Activated naive CD4-positive, alpha-beta T cell treated with anti-CD3 and anti-CD28 coated beads, Interleukin-2, amount 50 U/mL, for 72 hours (primary cell): ENCODE measurements around the gene MSL2. TPM values are rescaled to one million over a fixed set of nuclear protein-coding genes. Genes with fewer than 3 reads are reported as not detected.
"Not testable (repeated sequence)": the region's sequence is repeated elsewhere in the genome, so short reads cannot be mapped to it uniquely, and the experiment has no call there.

Experiments used
- ATAC-seq, 2 donors: fragments of 150-1000 bp; cut with Tn5 transposase; 2 replicates each; pipeline ENCODE4 v1.10.0; 2021; ENCODE audit warnings: mild to moderate bottlenecking in 2 of 2, moderate library complexity in 2 of 2
- DNase-seq, 2 donors: peaks; one replicate each; pipeline ENCODE4 v3.0.0; 2021 to 2022; ENCODE audit warnings: low spot score in 2 of 2
- H3K27ac Mint-ChIP-seq, 2 donors: one replicate each; pipeline ENCODE4 v1.8.0; 2022; ENCODE audit warnings: mild to moderate bottlenecking in 2 of 2, mixed read lengths in 2 of 2
- H3K36me3 Mint-ChIP-seq, 2 donors: one replicate each; pipeline ENCODE4 v1.8.0; 2022; ENCODE audit warnings: mixed read lengths in 2 of 2
- H3K9me3 Mint-ChIP-seq, 2 donors: one replicate each; pipeline ENCODE4 v1.8.0; 2022; ENCODE audit warnings: mixed read lengths in 2 of 2
- total RNA-seq, 2 donors: library from RNA; stranded (reverse); gene quantifications; one replicate each; pipeline ENCODE4 v1.2.3, GENCODE V29; 2022

MSL2 gene
- total RNA-seq, 2 donors from 2014 or later = 37.4 to 78.2 TPM

DNA sequence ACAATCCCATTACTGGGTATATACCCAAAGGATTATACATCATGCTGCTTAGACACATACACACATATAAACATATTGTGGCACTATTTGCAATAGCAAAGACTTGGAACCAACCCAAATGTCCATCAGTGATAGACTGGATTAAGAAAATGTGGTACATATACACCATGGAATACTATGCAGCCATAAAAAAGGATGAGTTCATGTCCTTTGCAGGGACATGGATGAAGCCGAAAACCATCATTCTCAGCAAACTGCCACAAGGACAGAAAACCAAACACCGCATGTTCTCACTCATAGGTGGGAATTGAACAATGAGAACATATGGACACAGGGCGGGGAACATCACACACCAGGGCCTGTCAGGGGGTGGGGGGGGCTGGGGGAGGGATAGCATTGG lies 64.5 kb downstream of the MSL2 start:
- H3K27ac Mint-ChIP-seq, ATAC-seq, DNase-seq: not testable (repeated sequence)
- Mint-ChIP-seq H3K36me3 (peaks cover 6 to 20% of the 10 kb centered on the region in 2 donors), H3K9me3 (peaks cover 7 to 10% of the 10 kb centered on the region in 2 donors)

DNA sequence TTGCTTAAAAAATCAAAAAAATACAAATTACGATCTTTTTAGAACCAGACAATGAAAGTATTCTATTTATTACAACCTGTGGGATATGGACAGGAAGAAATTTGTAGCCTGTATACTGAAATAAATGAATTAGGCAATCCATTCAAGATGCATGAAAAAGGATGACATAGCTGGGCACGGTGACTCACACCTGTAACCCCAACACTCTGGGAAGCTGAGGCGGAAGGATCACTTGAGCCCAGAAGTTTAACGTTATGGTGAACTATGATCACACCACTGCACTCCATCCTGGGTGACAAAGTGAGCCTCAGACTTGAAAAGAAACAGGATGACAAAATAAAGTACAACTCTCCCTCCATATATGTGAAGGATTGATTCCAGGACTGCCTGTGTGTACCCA lies 74.1 kb downstream of the MSL2 start:
- ATAC-seq (peak in 1 of 2 donors; percentile 22), DNase-seq (no peak)
- Mint-ChIP-seq H3K36me3 (peaks cover 6% of the 10 kb centered on the region in 2 donors), H3K9me3 (peaks cover 3 to 4% of the 10 kb centered on the region in 2 donors), H3K27ac (no peak overlapping the region)

DNA sequence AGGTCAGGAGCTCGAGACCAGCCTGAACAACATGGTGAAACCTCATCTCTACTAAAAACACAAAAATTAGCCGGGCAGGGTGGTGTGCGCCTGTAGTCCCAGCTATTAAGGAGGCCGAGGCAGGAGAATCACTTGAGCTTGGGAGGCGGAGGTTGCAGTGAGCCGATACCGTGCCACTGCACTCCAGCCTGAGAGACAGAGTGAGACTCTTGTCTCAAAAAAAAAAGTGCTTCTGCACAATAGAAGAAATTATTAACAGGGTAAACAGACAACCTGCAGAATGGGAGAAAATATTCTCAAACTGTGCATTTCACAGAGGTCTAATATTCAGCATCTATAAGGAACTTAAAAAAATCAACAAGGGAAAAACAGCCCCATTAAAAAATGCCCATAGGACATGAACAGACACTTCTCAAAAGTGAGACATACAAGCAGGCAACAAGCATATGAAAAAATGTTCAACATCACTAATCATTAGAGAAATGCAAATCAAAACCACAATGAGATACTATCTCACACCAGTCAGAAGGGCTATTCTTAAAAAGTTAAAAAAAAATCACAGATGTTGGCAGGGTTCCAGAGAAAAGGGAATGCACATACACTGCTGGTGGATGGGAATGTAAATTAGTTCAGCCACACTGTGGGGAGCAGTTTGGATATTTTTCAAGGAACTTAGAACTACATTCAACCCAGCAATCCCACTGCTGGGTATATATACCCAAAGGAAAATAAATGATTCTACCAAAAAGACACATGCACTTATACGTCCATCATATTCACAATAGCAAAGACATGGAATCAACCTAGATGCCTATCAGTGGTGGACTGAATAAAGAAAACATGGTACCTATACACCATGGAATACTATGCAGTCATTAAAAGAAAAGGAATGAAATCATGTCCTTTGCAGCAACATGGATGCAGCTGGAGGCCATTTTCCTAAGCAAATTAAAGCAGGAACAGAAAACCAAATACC lies 75.5 kb downstream of the MSL2 start:
- Mint-ChIP-seq H3K36me3 (peaks cover 6 to 9% of the 10 kb centered on the region in 2 donors), H3K27ac (no peak overlapping the region), H3K9me3 (peaks cover 5 to 6% of the 10 kb centered on the region in 2 donors)
- DNase-seq (no peak), ATAC-seq (no peak)

DNA sequence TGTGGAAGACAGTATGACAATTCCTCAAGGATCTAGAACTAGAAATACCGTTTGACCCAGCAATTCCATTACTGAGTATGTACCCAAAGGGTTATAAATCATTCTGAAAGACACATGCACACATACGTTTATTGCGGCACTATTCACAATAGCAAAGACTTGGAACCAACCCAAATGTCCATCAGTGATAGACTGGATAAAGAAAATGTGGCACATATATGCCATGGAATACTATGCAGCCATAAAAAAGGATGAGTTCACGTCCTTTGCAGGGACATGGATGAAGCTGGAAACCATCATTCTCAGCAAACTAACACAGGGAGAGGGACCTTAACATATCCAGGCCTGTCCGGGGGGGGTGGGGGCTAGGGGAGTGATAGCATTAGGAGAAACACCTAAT lies 76.4 kb downstream of the MSL2 start:
- H3K36me3 Mint-ChIP-seq, H3K9me3 Mint-ChIP-seq, H3K27ac Mint-ChIP-seq, ATAC-seq, DNase-seq: not testable (repeated sequence)

DNA sequence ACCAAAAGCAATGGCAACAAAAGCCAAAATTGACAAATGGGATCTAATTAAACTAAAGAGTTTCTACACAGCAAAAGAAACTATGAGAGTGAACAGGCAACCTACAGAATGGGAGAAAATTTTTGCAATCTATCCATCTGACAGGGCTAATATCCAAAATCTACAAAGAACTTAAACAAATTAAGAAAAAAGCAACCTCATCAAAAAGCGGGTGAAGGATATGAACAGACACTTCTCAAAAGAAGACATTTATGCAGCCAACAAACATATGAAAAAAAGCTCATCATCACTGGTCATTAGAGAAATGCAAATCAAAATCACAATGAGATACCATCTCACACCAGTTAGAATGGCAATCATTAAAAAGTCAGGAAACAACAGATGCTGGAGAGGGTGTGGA lies 76.8 kb downstream of the MSL2 start:
- DNase-seq, H3K9me3 Mint-ChIP-seq, H3K36me3 Mint-ChIP-seq, H3K27ac Mint-ChIP-seq, ATAC-seq: not testable (repeated sequence)

DNA sequence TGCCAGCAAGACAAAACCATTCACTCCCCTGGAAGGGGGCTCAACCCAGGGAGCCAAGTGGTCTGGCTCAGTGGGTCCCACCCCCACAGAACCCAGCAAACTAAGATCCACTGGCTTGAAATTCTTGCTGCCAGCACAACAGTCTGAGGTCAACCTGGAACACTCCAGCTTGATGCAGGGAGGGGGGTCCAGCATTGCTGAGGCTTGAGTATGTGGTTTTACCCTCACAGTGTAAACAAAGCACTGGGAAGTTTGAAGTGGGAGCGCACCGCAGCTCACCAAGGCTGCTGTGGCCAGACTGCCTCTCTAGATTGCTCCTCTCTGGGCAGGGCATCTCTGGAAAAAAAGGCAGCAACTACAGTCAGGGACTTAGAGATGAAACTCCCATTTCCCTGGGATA lies 81.7 kb downstream of the MSL2 start:
- H3K9me3 Mint-ChIP-seq = peaks cover 5 to 6% of the 10 kb centered on the region in 2 donors
- H3K27ac Mint-ChIP-seq = no peak overlapping the region
- no peak for DNase-seq
- peaks cover 6 to 9% of the 10 kb centered on the region in 2 donors for H3K36me3 Mint-ChIP-seq
- no peak for ATAC-seq

DNA sequence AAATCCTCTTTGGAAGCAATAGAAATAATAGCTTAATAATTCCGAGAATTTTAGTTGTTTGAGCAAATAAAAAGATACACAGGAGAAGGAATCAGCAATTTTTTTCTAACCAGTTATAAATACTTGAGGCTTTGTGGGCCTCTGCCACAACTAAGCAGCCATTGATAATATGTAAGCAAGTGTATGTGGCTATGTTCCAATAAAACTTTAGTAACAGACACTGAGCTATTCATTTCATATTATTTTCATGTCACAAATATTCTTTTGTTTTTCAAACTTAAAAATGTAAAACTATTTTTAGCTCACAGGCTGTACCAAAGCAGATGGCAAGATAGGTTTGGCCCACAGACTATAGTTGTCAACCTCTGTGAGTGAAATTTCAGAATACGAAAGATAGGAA lies 85.7 kb downstream of the MSL2 start:
- ATAC-seq = no peak
- H3K36me3 Mint-ChIP-seq = no peaks in the 10 kb centered on the region

DNA sequence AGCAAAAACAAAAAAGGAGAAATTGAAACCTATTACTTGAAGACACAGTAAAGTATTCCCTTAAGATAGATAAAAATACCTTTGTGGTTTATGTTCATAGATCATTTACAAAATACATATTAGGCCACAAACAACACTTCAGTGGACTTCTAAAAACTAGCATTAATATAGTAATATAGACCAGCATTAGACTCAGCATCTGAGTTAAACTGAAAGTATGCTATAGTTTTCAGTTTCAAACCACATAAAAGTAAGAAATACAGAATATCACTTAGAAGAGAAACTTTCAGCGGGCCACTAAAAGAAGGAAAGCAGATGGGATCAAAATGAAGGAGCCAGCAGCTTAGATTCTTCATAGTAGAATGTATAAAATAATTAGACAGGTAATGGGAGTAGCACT lies 86.6 kb downstream of the MSL2 start:
- ATAC-seq (peak; percentile 63 to 86), DNase-seq (no peak)
- H3K36me3 Mint-ChIP-seq = no peaks in the 10 kb centered on the region
- H3K9me3 Mint-ChIP-seq = no peaks in the 10 kb centered on the region
- H3K27ac Mint-ChIP-seq = no peak overlapping the region

More for the DNA sequence above, 85.7 kb downstream of the MSL2 start:
- Mint-ChIP-seq H3K9me3 (no peaks in the 10 kb centered on the region), H3K27ac (no peak overlapping the region)
- no peak for DNase-seq

DNA sequence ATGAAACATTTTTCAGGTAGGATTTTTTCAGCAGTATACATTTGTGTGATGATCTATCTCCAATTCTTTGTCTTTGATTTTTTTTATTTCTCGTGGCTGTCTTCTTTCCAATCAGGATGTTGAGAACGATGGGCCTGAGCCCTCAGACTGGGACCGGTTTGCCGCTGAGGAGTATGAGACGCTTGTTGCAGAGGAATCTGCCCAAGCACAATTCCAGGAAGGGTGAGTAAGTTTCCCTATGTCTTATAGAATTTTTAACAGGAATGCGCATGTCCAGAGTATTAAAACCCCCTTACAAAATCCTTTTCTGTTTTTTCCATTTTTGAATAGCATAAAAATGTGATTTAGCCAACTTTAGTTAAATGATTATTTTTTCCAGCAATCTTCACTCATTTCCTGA lies 90.0 kb downstream of the MSL2 start:
- H3K36me3 Mint-ChIP-seq = no peaks in the 10 kb centered on the region
- ATAC-seq (no peak), DNase-seq (no peak)
- no peaks in the 10 kb centered on the region for H3K9me3 Mint-ChIP-seq
- no peak overlapping the region for H3K27ac Mint-ChIP-seq

DNA sequence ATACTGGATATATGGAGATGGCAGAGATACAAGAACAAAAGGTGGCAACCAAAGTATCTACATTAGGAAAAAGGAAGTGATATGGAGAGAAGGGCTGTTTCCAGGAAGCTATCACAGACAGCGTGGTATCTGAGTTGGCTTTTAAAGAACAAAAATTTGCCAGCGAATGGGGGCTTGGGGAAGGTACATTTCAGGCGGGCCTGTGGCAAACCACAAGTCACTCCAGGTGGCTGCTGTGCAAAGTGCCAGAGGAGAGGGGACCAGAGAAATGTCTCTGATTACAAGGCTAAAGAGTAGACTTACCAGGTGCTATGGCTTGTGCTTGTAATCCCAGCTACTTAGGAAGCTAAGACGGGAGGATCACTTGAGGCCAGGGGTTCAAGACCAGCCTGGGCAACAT lies 91.1 kb downstream of the MSL2 start:
- Mint-ChIP-seq H3K9me3 (no peaks in the 10 kb centered on the region), H3K36me3 (no peaks in the 10 kb centered on the region), H3K27ac (no peak overlapping the region)
- ATAC-seq = no peak
- DNase-seq = no peak

Other genes starting within 250 kb of the MSL2 start
- under 1 TPM; 0.50 to 0.54 TPM for gene PPP2R3A, start 230.6 kb downstream of the MSL2 start, total RNA-seq
- gene PCCB, start 54.0 kb upstream of the MSL2 start, total RNA-seq = 10 to 100 TPM; 45.0 to 78.2 TPM